Astrocyte (in vitro differentiated cells and primary cell): ENCODE measurements around the gene ARL13B. TPM values are rescaled to one million over a fixed set of nuclear protein-coding genes. Genes with fewer than 3 reads are reported as not detected.

ENCODE experiments used
- DNase-seq: peaks from one replicate; pipeline ENCODE4 v3.0.0-alpha.2; 2010; ENCODE audit warnings: low read depth
- FAIRE-seq: peaks from 2 replicates; lab custom pipeline; 2011; peaks lifted over from hg19 to GRCh38; lab: Jason Lieb, UNC
- H2AFZ ChIP-seq: 2 replicates; pipeline ENCODE4 v1.6.0; 2012; ENCODE audit warnings: low read depth, low read length, inconsistent platforms
- H3K27ac ChIP-seq: 2 replicates; pipeline ENCODE4 v1.5.1; 2011; ENCODE audit warnings: low read depth, low read length, inconsistent platforms
- H3K27me3 ChIP-seq: 2 replicates; pipeline ENCODE4 v1.6.0; 2011; ENCODE audit warnings: low read length, inconsistent platforms; ENCODE audit not compliant: insufficient read depth
- H3K36me3 ChIP-seq: 2 replicates; pipeline ENCODE4 v1.5.1; 2011; ENCODE audit warnings: low read length, inconsistent platforms; ENCODE audit not compliant: insufficient read depth
- H3K4me1 ChIP-seq: 2 replicates; pipeline ENCODE4 v1.5.1; 2011; ENCODE audit warnings: low read length, inconsistent platforms; ENCODE audit not compliant: insufficient read depth
- H3K4me2 ChIP-seq: 2 replicates; pipeline ENCODE4 v1.6.0; 2012; ENCODE audit warnings: low read length, inconsistent platforms
- H3K4me3 ChIP-seq: 2 replicates; pipeline ENCODE4 v1.5.1; 2011; ENCODE audit warnings: low read depth, mild to moderate bottlenecking, low read length, inconsistent platforms; ENCODE audit not compliant: insufficient read depth
- H3K79me2 ChIP-seq: 2 replicates; pipeline ENCODE4 v1.6.0; 2012; ENCODE audit warnings: mild to moderate bottlenecking, low read length, inconsistent platforms; ENCODE audit not compliant: insufficient read depth
- H3K9ac ChIP-seq: 2 replicates; pipeline ENCODE4 v1.6.0; 2012; ENCODE audit warnings: mild to moderate bottlenecking, low read length, inconsistent platforms
- H3K9me3 ChIP-seq: 2 replicates; pipeline ENCODE4 v1.5.1; 2012; ENCODE audit warnings: low read depth, mild to moderate bottlenecking, low read length, inconsistent platforms; ENCODE audit not compliant: insufficient read depth
- H4K20me1 ChIP-seq: 2 replicates; pipeline ENCODE4 v1.6.0; 2012; ENCODE audit warnings: low read length, inconsistent platforms; ENCODE audit not compliant: insufficient read depth
- H3K27ac Mint-ChIP-seq: one replicate; pipeline ENCODE4 v1.8.0; 2021; ENCODE audit warnings: mild to moderate bottlenecking, mixed read lengths; ENCODE audit not compliant: unreplicated experiment
- H3K27me3 Mint-ChIP-seq: one replicate; pipeline ENCODE4 v1.8.0; 2021; ENCODE audit warnings: low read depth, mixed read lengths; ENCODE audit not compliant: unreplicated experiment
- H3K36me3 Mint-ChIP-seq: one replicate; pipeline ENCODE4 v1.8.0; 2021; ENCODE audit warnings: low read depth, mixed read lengths; ENCODE audit not compliant: unreplicated experiment
- H3K4me1 Mint-ChIP-seq: one replicate; pipeline ENCODE4 v1.8.0; 2021; ENCODE audit warnings: low read depth, mixed read lengths; ENCODE audit not compliant: unreplicated experiment
- H3K4me3 Mint-ChIP-seq: one replicate; pipeline ENCODE4 v1.8.0; 2021; ENCODE audit warnings: mild to moderate bottlenecking, moderate library complexity, mixed read lengths; ENCODE audit not compliant: unreplicated experiment
- H3K9me3 Mint-ChIP-seq: one replicate; pipeline ENCODE4 v1.8.0; 2021; ENCODE audit warnings: mild to moderate bottlenecking, mixed read lengths; ENCODE audit not compliant: unreplicated experiment
- EZH2 ChIP-seq: IDR thresholded peaks from 2 replicates; pipeline ENCODE4 v1.6.1; 2012; ENCODE audit warnings: mild to moderate bottlenecking, low read length, inconsistent platforms; ENCODE audit not compliant: insufficient read depth
- total RNA-seq: library from RNA; stranded (reverse); gene quantifications from 2 replicates; pipeline ENCODE4 v1.2.1, GENCODE V29; 2021
- TF ChIP-seq, protein P1 (sequence below): IDR thresholded peaks from 2 replicates; pipeline ENCODE4 v1.5.1; 2011; ENCODE audit warnings: low read depth, mild to moderate bottlenecking, inconsistent platforms, low read length, moderate library complexity; ENCODE audit not compliant: insufficient read depth

The ARL13B gene
- total RNA-seq, 1 donor from 2014 or later = 9.8 TPM

DNA sequence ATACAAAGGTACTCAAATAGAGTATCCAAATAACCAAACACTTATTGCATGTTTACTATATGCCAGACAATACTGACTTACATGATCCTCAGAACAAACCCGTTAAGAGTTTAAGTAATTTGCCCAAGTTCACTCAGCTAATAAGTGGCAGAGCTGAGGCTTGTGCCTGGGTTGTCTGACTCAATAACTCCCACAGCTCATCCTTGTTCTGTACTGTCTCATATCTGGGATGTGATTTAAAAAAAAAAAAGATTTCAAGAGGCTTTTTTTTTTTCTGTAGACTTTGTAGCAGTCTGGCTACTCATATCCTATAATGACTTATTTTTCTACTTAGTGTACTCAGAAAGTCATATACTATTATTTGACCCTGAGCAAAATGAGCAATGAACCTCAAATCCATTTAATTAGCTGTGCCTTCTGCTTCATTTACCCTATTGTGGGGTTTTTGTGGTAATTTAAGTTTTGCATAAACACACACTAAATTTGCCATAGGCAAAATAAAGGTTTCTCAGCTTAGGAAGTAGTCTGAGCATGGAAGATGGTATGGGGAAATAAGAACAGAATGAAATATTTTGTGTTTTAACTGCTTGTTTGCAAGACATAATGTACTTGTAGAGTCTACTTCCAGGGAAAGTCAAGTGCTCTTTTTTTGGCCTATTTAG lies 86.0 kb downstream of the ARL13B start:
- peaks cover 7% of the 10 kb centered on the region for H3K4me1 Mint-ChIP-seq
- Histone ChIP-seq H4K20me1 (peaks cover 5% of the 10 kb centered on the region), H3K79me2 (peaks cover 31% of the 10 kb centered on the region), H3K27ac (no peak overlapping the region), H3K9ac (no peak overlapping the region), H3K4me3 (no peak overlapping the region), H3K27me3 (no peaks in the 10 kb centered on the region), H3K9me3 (no peaks in the 10 kb centered on the region), H3K36me3 (peaks cover 6% of the 10 kb centered on the region), H3K4me2 (no peak overlapping the region), H3K4me1 (peaks cover 7% of the 10 kb centered on the region), H2AFZ (no peak overlapping the region)
- no peak overlapping the region for H3K27ac Mint-ChIP-seq
- FAIRE-seq (no peak), DNase-seq (no peak)
- TF ChIP-seq, protein P1, sequence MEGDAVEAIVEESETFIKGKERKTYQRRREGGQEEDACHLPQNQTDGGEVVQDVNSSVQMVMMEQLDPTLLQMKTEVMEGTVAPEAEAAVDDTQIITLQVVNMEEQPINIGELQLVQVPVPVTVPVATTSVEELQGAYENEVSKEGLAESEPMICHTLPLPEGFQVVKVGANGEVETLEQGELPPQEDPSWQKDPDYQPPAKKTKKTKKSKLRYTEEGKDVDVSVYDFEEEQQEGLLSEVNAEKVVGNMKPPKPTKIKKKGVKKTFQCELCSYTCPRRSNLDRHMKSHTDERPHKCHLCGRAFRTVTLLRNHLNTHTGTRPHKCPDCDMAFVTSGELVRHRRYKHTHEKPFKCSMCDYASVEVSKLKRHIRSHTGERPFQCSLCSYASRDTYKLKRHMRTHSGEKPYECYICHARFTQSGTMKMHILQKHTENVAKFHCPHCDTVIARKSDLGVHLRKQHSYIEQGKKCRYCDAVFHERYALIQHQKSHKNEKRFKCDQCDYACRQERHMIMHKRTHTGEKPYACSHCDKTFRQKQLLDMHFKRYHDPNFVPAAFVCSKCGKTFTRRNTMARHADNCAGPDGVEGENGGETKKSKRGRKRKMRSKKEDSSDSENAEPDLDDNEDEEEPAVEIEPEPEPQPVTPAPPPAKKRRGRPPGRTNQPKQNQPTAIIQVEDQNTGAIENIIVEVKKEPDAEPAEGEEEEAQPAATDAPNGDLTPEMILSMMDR = no peak
- TF ChIP-seq EZH2 = no peak
- H3K27me3 Mint-ChIP-seq = no peaks in the 10 kb centered on the region
- peaks cover 2% of the 10 kb centered on the region for H3K36me3 Mint-ChIP-seq
- no peaks in the 10 kb centered on the region for H3K9me3 Mint-ChIP-seq
- H3K4me3 Mint-ChIP-seq = no peak overlapping the region

- FAIRE-seq = no peak
These were observed 86.8 kb downstream of the ARL13B start for GRCh38 chr3:94066506-94067500.

More at GRCh38 chr3:94066506-94067500, 86.8 kb downstream of the ARL13B start:
- Mint-ChIP-seq H3K4me1 (peaks cover 8% of the 10 kb centered on the region), H3K27ac (no peak overlapping the region), H3K27me3 (no peaks in the 10 kb centered on the region), H3K9me3 (no peaks in the 10 kb centered on the region), H3K36me3 (peaks cover 2% of the 10 kb centered on the region), H3K4me3 (no peak overlapping the region)
- Histone ChIP-seq H4K20me1 (peaks cover 5% of the 10 kb centered on the region), H3K4me2 (no peak overlapping the region), H3K36me3 (peaks cover 6% of the 10 kb centered on the region), H3K27me3 (no peaks in the 10 kb centered on the region), H2AFZ (no peak overlapping the region), H3K4me1 (peaks cover 6% of the 10 kb centered on the region), H3K79me2 (peaks cover 32% of the 10 kb centered on the region), H3K9me3 (no peaks in the 10 kb centered on the region), H3K27ac (no peak overlapping the region), H3K4me3 (no peak overlapping the region), H3K9ac (no peak overlapping the region)
- DNase-seq = no peak
- no peak for TF ChIP-seq EZH2
- TF ChIP-seq, protein P1 = no peak
